GM23338 (cell line): Measurements from ENCODE around the gene ST6GALNAC4. TPM values are rescaled to one million over a fixed set of nuclear protein-coding genes. Genes with fewer than 3 reads are reported as not detected.

Source experiments
- ATAC-seq: fragments of 200-7000 bp; cut with Tn5 transposase; 3 replicates; pipeline ENCODE4 v1.9.1; 2020
- DNase-seq: peaks from one replicate; pipeline ENCODE4 v3.0.0-alpha.2; 2015; ENCODE audit warnings: low spot score
- H2AFZ ChIP-seq: fragments of 200-600 bp; sonication (generic); 2 replicates; pipeline ENCODE4 v1.8.0; 2016; ENCODE audit warnings: antibody characterized with exemption, mild to moderate bottlenecking, moderate library complexity
- H3F3A ChIP-seq: fragments of 200-600 bp; sonication (generic); replicated peaks from 2 replicates; pipeline ENCODE4 v1.8.0; 2017; ENCODE audit warnings: antibody characterized with exemption, mixed run types, low read depth
- H3K27ac ChIP-seq: fragments of 200-600 bp; sonication (generic); 2 replicates; pipeline ENCODE4 v1.6.1; 2016; ENCODE audit warnings: low read depth
- H3K27me3 ChIP-seq: fragments of 200-600 bp; sonication (generic); 2 replicates; pipeline ENCODE4 v1.8.0; 2016; ENCODE audit warnings: mild to moderate bottlenecking, mixed run types, moderate library complexity; ENCODE audit not compliant: insufficient read depth
- H3K36me3 ChIP-seq: fragments of 200-600 bp; sonication (generic); 2 replicates; pipeline ENCODE4 v1.8.0; 2016; ENCODE audit warnings: mild to moderate bottlenecking; ENCODE audit not compliant: insufficient read depth
- H3K4me1 ChIP-seq: fragments of 200-600 bp; sonication (generic); 2 replicates; pipeline ENCODE4 v1.8.0; 2016; ENCODE audit warnings: mild to moderate bottlenecking, moderate library complexity; ENCODE audit not compliant: insufficient read depth
- H3K4me2 ChIP-seq: fragments of 200-600 bp; sonication (generic); 2 replicates; pipeline ENCODE4 v1.7.1; 2017; ENCODE audit warnings: mixed run types
- H3K4me3 ChIP-seq: fragments of 200-600 bp; sonication (generic); 2 replicates; pipeline ENCODE4 v1.6.1; 2016; ENCODE audit warnings: mixed run types
- H3K79me2 ChIP-seq: fragments of 200-600 bp; sonication (generic); replicated peaks from 2 replicates; pipeline ENCODE4 v1.8.0; 2017; ENCODE audit warnings: mild to moderate bottlenecking; ENCODE audit not compliant: insufficient read depth
- H3K9me2 ChIP-seq: fragments of 200-600 bp; sonication (generic); 2 replicates; pipeline ENCODE4 v1.8.0; 2017; ENCODE audit not compliant: insufficient read depth
- H4K20me1 ChIP-seq: fragments of 200-600 bp; sonication (generic); replicated peaks from 2 replicates; pipeline ENCODE4 v1.8.0; 2017; ENCODE audit warnings: mild to moderate bottlenecking; ENCODE audit not compliant: insufficient read depth
- H3K27ac Mint-ChIP-seq: 2 replicates; pipeline ENCODE4 v1.8.0; 2020; ENCODE audit warnings: inconsistent platforms, mild to moderate bottlenecking, moderate library complexity, mixed read lengths
- H3K27me3 Mint-ChIP-seq: 3 replicates; pipeline ENCODE4 v1.8.0; 2022; ENCODE audit warnings: low read depth, mild to moderate bottlenecking, moderate library complexity, mixed read lengths, inconsistent platforms; ENCODE audit not compliant: insufficient read depth, poor library complexity
- H3K36me3 Mint-ChIP-seq: 3 replicates; pipeline ENCODE4 v1.8.0; 2021; ENCODE audit warnings: low read depth, mild to moderate bottlenecking, inconsistent platforms, moderate library complexity, mixed read lengths
- H3K4me1 Mint-ChIP-seq: 3 replicates; pipeline ENCODE4 v1.8.0; 2020; ENCODE audit warnings: mild to moderate bottlenecking, inconsistent platforms, mixed read lengths
- H3K4me3 Mint-ChIP-seq: 3 replicates; pipeline ENCODE4 v1.8.0; 2021; ENCODE audit warnings: moderate library complexity, mild to moderate bottlenecking, inconsistent platforms, mixed read lengths
- H3K9me3 Mint-ChIP-seq: 3 replicates; pipeline ENCODE4 v1.8.0; 2020; ENCODE audit warnings: moderate library complexity, mild to moderate bottlenecking, inconsistent platforms, mixed read lengths
- EZH2 ChIP-seq: fragments of 200-600 bp; sonication (generic); IDR thresholded peaks from one replicate; pipeline ENCODE4 v1.8.0; 2017; ENCODE audit warnings: antibody characterized with exemption, mild to moderate bottlenecking, low read depth; ENCODE audit not compliant: unreplicated experiment
- NANOG ChIP-seq: IDR thresholded peaks from 2 replicates; pipeline ENCODE4 v1.6.1; 2016; ENCODE audit warnings: antibody characterized with exemption, borderline replicate concordance
- POLR2AphosphoS5 ChIP-seq: IDR thresholded peaks from 2 replicates; pipeline ENCODE4 v1.6.1; 2016; ENCODE audit warnings: antibody characterized with exemption, low read depth
- STAT1 ChIP-seq: IDR thresholded peaks from one replicate; pipeline ENCODE4 v1.6.1; 2016; ENCODE audit warnings: antibody characterized with exemption; ENCODE audit not compliant: unreplicated experiment
- ZNF114 ChIP-seq: fragments of 250-450 bp; sonication (Bioruptor Pico); IDR thresholded peaks from 2 replicates; pipeline ENCODE4 v1.5.0; 2020; ENCODE audit warnings: mild to moderate bottlenecking, moderate library complexity
- ZNF331 ChIP-seq: fragments of 250-450 bp; sonication (Bioruptor Pico); IDR thresholded peaks from 2 replicates; pipeline ENCODE4 v1.5.0; 2020; ENCODE audit warnings: low read depth, mild to moderate bottlenecking, moderate library complexity
- polyA plus RNA-seq: library from polyadenylated mRNA; unstranded; fragments of >200 nt; fragmentation: Nextera tagmentation; extraction: Ambion mirVana; gene quantifications from 2 replicates; pipeline ENCODE4 v1.2.1, GENCODE V29; 2016
- total RNA-seq: library from RNA; depleted of rRNA; stranded (reverse); fragments of >200 nt; shearing (Covaris generic); gene quantifications from 2 replicates; pipeline ENCODE4 v1.2.3, GENCODE V29; 2014
- TF ChIP-seq, protein P1 (sequence below): IDR thresholded peaks from 2 replicates; pipeline ENCODE4 v1.6.1; 2016; ENCODE audit warnings: antibody characterized with exemption
- TF ChIP-seq, protein P2 (sequence below): IDR thresholded peaks from one replicate; pipeline ENCODE4 v1.6.1; 2018; ENCODE audit warnings: antibody characterized with exemption; ENCODE audit not compliant: unreplicated experiment
- TF ChIP-seq, protein P3 (sequence below): fragments of 250-450 bp; sonication (Bioruptor Pico); IDR thresholded peaks from 2 replicates; pipeline ENCODE4 v1.5.0; 2020; ENCODE audit warnings: mild to moderate bottlenecking, moderate library complexity

Gene ST6GALNAC4
- total and polyA plus RNA-seq, 2 experiments from 2014 or later = 8.1 to 35.3 TPM

DNA sequence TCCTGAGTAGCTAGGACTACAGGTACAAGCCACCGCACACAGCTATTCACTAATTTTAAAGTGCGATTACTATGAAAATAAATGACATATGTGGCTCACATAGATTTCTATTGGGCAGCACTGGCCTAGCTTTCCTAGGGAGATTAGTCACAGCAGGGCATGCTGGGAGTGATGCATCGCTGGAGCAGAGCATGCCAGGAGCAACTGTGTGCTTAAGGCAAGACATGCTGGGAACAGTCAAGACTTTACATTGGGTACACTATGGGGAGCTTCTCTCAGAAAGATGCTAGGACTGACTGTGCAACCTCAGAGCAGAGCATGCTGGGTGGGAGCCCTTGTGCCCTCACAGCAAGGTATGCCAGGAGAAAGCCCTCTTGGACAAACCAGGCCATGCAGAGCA, 26.8 kb downstream of the ST6GALNAC4 start (continued):
- TF ChIP-seq, protein P1, sequence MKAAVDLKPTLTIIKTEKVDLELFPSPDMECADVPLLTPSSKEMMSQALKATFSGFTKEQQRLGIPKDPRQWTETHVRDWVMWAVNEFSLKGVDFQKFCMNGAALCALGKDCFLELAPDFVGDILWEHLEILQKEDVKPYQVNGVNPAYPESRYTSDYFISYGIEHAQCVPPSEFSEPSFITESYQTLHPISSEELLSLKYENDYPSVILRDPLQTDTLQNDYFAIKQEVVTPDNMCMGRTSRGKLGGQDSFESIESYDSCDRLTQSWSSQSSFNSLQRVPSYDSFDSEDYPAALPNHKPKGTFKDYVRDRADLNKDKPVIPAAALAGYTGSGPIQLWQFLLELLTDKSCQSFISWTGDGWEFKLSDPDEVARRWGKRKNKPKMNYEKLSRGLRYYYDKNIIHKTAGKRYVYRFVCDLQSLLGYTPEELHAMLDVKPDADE = no peak
- no peak for TF ChIP-seq STAT1
- no peak for TF ChIP-seq ZNF331
- TF ChIP-seq, protein P2, sequence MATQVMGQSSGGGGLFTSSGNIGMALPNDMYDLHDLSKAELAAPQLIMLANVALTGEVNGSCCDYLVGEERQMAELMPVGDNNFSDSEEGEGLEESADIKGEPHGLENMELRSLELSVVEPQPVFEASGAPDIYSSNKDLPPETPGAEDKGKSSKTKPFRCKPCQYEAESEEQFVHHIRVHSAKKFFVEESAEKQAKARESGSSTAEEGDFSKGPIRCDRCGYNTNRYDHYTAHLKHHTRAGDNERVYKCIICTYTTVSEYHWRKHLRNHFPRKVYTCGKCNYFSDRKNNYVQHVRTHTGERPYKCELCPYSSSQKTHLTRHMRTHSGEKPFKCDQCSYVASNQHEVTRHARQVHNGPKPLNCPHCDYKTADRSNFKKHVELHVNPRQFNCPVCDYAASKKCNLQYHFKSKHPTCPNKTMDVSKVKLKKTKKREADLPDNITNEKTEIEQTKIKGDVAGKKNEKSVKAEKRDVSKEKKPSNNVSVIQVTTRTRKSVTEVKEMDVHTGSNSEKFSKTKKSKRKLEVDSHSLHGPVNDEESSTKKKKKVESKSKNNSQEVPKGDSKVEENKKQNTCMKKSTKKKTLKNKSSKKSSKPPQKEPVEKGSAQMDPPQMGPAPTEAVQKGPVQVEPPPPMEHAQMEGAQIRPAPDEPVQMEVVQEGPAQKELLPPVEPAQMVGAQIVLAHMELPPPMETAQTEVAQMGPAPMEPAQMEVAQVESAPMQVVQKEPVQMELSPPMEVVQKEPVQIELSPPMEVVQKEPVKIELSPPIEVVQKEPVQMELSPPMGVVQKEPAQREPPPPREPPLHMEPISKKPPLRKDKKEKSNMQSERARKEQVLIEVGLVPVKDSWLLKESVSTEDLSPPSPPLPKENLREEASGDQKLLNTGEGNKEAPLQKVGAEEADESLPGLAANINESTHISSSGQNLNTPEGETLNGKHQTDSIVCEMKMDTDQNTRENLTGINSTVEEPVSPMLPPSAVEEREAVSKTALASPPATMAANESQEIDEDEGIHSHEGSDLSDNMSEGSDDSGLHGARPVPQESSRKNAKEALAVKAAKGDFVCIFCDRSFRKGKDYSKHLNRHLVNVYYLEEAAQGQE = no peak
- TF ChIP-seq NANOG = no peak
- TF ChIP-seq EZH2 = no peak

DNA sequence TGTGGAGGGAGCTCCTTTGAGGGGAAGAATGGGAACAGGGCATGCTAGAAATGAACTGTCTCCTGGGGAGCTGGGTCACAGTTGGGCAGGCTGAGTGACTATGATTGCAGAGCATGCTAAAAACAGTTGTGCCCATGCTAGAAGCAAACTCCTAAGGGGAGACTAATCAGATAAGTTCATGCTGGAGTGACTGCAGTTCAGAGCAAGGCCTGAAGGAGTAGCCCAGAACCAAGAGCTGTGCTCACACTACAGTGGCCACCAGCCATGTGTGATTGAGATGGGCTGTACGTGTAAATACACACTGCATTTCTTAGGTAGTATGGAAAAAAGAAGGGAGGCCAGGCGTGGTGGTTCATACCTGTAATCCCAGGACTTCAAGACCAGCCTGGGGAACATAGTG, 29.0 kb downstream of the ST6GALNAC4 start:
- no peaks in the 10 kb centered on the region for H3K9me2 ChIP-seq
- Mint-ChIP-seq H3K36me3 (peaks cover 39% of the 10 kb centered on the region), H3K27ac (no peak overlapping the region), H3K9me3 (no peaks in the 10 kb centered on the region), H3K4me3 (no peak overlapping the region), H3K4me1 (peaks cover 15% of the 10 kb centered on the region; the same call in 2 of the 3 replicates), H3K27me3 (peaks cover 22% of the 10 kb centered on the region)
- H4K20me1 ChIP-seq = peaks cover 9% of the 10 kb centered on the region
- H3K36me3 ChIP-seq = peaks cover 7% of the 10 kb centered on the region
- 0 out of 2 replicates have a peak, but pooled peaks cover 6% of the 10 kb centered on the region for H3F3A ChIP-seq
- no peaks in the 10 kb centered on the region for H3K27me3 ChIP-seq
- no peak overlapping the region for H2AFZ ChIP-seq
- no peaks in the 10 kb centered on the region for H3K79me2 ChIP-seq
- H3K27ac ChIP-seq = no peak overlapping the region
- ATAC-seq (peak; percentile 24; the same call in 2 of the 3 replicates), DNase-seq (no peak)
- H3K4me1 ChIP-seq = no peaks in the 10 kb centered on the region
- no peak overlapping the region for H3K4me2 ChIP-seq
- no peak overlapping the region for H3K4me3 ChIP-seq
- TF ChIP-seq, protein P2 = no peak
- TF ChIP-seq POLR2AphosphoS5 = no peak
- no peak for TF ChIP-seq NANOG
- TF ChIP-seq ZNF114 (CRISPR knock-in tag) = no peak
- TF ChIP-seq, protein P3, sequence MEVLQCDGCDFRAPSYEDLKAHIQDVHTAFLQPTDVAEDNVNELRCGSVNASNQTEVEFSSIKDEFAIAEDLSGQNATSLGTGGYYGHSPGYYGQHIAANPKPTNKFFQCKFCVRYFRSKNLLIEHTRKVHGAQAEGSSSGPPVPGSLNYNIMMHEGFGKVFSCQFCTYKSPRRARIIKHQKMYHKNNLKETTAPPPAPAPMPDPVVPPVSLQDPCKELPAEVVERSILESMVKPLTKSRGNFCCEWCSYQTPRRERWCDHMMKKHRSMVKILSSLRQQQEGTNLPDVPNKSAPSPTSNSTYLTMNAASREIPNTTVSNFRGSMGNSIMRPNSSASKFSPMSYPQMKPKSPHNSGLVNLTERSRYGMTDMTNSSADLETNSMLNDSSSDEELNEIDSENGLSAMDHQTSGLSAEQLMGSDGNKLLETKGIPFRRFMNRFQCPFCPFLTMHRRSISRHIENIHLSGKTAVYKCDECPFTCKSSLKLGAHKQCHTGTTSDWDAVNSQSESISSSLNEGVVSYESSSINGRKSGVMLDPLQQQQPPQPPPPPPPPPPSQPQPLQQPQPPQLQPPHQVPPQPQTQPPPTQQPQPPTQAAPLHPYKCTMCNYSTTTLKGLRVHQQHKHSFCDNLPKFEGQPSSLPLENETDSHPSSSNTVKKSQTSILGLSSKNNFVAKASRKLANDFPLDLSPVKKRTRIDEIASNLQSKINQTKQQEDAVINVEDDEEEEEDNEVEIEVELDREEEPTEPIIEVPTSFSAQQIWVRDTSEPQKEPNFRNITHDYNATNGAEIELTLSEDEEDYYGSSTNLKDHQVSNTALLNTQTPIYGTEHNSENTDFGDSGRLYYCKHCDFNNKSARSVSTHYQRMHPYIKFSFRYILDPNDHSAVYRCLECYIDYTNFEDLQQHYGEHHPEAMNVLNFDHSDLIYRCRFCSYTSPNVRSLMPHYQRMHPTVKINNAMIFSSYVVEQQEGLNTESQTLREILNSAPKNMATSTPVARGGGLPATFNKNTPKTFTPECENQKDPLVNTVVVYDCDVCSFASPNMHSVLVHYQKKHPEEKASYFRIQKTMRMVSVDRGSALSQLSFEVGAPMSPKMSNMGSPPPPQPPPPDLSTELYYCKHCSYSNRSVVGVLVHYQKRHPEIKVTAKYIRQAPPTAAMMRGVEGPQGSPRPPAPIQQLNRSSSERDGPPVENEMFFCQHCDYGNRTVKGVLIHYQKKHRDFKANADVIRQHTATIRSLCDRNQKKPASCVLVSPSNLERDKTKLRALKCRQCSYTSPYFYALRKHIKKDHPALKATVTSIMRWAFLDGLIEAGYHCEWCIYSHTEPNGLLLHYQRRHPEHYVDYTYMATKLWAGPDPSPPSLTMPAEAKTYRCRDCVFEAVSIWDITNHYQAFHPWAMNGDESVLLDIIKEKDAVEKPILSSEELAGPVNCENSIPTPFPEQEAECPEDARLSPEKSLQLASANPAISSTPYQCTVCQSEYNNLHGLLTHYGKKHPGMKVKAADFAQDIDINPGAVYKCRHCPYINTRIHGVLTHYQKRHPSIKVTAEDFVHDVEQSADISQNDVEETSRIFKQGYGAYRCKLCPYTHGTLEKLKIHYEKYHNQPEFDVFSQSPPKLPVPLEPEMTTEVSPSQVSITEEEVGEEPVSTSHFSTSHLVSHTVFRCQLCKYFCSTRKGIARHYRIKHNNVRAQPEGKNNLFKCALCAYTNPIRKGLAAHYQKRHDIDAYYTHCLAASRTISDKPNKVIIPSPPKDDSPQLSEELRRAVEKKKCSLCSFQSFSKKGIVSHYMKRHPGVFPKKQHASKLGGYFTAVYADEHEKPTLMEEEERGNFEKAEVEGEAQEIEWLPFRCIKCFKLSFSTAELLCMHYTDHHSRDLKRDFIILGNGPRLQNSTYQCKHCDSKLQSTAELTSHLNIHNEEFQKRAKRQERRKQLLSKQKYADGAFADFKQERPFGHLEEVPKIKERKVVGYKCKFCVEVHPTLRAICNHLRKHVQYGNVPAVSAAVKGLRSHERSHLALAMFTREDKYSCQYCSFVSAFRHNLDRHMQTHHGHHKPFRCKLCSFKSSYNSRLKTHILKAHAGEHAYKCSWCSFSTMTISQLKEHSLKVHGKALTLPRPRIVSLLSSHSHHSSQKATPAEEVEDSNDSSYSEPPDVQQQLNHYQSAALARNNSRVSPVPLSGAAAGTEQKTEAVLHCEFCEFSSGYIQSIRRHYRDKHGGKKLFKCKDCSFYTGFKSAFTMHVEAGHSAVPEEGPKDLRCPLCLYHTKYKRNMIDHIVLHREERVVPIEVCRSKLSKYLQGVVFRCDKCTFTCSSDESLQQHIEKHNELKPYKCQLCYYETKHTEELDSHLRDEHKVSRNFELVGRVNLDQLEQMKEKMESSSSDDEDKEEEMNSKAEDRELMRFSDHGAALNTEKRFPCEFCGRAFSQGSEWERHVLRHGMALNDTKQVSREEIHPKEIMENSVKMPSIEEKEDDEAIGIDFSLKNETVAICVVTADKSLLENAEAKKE (CRISPR knock-in tag) = no peak
